Stimulated activated CD4-positive, alpha-beta T cell treated with anti-CD3 and anti-CD28 coated beads, Interleukin-4, amount 100 ng/mL, for 4 hours (primary cell): Measurements from ENCODE around the gene HAS3.
A peak's percentile ranks its signal among the peaks of the same experiment; 100 is the strongest.

Experiments
- DNase-seq, 2 experiments: peaks; one replicate each; pipeline ENCODE4 v3.0.0-alpha.2; 2020

The HAS3 gene

DNA sequence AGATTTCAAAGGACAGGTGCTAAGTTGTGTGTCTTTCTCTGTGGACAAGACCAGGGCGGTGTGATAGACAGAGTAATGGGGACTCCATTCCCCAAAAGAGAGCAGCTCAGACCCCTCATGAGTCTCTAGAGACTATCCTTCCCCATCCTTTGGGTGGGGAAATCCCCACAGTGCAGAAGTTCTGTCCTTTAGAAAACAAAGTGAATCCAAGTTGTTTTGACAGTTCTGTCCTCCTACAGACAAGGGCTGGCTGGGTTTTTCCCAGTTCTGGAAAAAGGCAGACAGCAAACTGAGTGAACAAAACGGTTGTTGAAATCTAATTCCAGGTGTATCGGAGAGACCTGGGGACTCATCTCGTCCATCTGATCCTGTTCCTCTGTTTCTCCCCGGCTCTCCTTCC is 11.0 kb upstream of the HAS3 start:
- DNase-seq = no peak

- no peak for DNase-seq
Observed at GRCh38 chr16:69095193-69095592, 10.3 kb upstream of the HAS3 start.

DNA sequence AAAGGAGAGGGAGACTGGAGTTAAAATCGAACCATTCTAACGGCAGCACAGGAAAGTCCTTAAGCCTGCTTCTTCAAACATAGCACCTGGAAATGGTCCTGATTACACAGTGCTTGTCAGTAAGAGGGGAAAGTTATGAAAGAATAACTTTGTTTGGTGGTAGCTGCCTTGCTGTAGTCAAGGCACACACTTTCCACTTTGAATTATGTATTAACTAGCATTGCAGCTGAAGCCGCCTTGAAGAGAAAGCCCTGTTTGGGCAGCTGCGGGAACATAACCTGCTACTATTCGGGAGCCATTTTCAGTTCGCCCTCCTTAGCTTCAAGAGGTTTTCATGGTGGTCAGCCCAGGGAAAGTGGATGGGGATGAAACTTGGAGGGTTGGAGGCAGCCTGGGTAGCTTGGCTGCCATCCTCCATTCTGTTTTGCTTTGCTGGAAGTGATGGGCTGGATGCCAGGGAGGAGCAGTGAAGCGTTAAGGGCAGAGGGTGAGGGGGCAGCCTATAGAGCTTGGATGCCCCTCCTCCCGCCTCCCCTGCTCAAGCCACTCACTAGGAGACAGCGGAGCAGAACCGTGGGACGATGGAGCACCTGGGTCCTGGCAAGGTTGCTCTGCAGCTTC is 5.3 kb upstream of the HAS3 start:
- no peak for DNase-seq

- no peak for DNase-seq
Observed at GRCh38 chr16:69106491-69107315, 1.2 kb downstream of the HAS3 start.

DNA sequence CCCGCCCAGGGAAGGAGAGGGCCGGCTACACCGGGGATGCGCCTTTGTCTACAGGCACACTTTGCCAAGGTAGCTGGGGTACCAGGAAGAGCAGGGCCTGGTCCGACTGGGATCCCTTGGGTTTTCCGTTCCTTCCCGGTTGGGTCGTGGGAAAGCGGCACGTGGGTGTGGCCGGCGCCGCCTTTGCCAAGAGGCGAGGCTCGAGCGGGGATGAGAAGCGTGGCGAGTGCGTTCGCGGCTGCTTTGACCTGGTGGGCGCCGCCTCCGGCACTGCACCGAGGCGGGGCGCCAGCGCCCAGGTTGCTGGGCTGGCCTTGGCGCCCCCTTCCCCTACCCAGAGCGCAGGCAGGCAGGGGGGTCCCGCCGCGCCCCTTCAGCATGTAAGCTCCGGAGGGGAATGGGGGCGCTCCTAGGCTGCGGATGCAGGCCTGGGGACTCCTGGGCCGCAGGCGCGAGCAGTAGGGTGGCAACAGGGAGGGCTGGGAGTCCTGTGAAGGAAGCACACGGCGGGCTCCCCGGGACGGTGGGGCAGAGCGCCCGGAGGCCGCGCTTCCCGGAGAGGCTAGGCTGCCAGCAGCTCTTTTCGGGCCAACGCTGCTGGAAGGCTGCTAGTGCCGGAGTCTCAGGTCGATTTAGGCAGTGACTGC is 2.0 kb downstream of the HAS3 start:
- no peak for DNase-seq

- DNase-seq = no peak
Observed at GRCh38 chr16:69108064-69108904, 2.8 kb downstream of the HAS3 start.

DNA sequence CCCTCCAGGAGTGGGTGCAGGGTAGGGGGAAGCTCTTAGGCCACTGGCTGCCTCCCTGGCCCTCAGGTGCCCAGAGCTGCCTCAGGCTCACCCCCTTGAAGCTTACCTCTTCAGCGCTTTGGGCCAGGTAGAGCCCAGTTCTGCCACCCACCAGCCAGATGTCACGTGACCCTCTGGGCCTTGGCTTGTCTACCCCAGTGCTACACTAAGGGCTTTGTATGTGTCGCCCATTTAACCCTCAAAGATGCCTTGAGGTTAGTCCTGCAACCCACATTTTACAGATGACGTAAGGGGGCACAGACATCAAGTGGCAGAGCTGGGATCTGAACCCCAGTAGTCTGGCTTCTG is 3.4 kb downstream of the HAS3 start:
- DNase-seq = no peak

DNA sequence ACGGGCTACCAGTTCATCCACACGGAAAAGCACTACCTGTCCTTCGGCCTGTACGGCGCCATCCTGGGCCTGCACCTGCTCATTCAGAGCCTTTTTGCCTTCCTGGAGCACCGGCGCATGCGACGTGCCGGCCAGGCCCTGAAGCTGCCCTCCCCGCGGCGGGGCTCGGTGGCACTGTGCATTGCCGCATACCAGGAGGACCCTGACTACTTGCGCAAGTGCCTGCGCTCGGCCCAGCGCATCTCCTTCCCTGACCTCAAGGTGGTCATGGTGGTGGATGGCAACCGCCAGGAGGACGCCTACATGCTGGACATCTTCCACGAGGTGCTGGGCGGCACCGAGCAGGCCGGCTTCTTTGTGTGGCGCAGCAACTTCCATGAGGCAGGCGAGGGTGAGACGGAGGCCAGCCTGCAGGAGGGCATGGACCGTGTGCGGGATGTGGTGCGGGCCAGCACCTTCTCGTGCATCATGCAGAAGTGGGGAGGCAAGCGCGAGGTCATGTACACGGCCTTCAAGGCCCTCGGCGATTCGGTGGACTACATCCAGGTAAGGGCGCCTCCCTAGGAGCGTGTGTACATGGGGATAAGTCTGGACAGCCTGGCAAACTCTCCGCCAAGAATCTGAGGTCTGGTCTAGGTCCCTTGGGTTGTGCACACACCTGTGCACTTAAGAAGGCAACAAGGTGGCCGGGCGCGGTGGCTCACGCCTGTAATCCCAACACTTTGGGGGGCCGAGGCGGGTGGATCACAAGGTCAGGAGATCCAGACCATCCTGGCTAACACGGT is 4.2 kb downstream of the HAS3 start:
- no peak for DNase-seq

DNA sequence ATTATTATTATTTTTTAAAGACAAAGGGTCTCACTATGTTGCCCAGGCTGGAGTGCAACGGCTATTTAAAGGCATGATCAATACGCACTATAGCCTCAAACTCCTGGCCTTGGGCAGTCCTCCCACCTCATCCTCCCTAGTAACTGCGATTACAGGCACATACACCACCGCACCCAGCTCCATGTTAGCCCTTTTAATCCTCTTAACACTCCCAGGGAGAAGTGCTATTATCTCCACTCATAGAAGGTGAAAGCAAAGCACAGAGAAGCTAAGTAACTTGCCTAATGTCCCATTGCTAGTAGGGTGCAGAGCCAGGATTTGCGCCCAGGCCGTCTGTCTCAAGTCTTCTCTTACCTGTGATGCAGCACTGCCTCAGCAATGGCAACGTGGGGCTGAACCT is 5.0 kb downstream of the HAS3 start:
- no peak for DNase-seq

GRCh38 chr16:69111216-69111875 is 5.9 kb downstream of the HAS3 start:
- DNase-seq = no peak

- no peak for DNase-seq
Observed at GRCh38 chr16:69111876-69112230, 6.4 kb downstream of the HAS3 start.

DNA sequence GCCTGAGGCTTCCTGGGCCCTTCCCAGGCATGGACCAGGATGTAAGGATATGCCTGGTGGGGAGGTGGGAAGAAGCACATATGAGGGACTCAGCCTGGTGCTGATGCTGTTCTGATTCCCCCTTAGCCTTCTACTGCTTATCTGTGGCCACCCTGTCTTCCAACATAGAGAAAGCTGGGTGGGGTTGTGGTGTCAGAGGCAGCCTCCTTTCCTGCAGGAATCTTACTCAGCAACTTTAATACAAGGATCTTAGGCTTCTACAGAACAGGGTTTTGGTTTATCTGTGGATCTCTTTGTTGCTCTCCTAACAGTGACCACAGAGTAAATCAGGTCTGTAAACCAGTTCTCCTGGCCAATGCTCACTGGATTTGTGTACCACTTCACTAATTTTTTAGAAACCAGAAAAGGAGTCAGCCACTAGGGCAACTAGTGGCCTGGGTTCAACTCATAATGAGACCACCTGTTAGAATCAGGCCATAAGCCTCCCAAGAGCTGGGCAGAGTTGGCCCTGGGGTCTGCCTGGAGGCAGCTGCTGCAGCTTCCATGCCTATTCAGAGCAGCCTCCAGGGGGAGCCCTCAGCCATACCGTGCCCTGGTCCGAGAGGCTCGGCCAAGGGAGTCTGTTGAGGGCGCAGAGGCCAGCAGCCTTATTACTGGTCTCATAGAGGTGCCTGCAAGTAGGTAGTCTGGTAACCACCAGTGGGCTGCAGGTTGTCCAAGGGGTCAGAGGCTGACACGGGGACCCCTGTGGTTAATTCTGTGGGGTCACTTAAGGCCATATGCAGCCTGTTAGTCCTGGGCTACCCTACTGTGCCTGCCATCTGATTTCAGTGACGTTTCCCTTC is 7.1 kb downstream of the HAS3 start:
- peak; percentile 29 to 59 for DNase-seq

- DNase-seq = no peak
Observed at GRCh38 chr16:69113216-69113615, 7.8 kb downstream of the HAS3 start.

- DNase-seq = no peak
Observed at GRCh38 chr16:69114346-69114975, 9.0 kb downstream of the HAS3 start.

DNA sequence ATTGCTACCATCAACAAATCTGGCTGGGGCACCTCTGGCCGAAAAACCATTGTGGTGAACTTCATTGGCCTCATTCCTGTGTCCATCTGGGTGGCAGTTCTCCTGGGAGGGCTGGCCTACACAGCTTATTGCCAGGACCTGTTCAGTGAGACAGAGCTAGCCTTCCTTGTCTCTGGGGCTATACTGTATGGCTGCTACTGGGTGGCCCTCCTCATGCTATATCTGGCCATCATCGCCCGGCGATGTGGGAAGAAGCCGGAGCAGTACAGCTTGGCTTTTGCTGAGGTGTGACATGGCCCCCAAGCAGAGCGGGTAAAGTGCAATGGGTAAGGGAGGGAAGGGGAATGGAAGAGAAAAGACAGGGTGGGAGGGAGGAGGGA is 9.5 kb downstream of the HAS3 start:
- DNase-seq = no peak

DNA sequence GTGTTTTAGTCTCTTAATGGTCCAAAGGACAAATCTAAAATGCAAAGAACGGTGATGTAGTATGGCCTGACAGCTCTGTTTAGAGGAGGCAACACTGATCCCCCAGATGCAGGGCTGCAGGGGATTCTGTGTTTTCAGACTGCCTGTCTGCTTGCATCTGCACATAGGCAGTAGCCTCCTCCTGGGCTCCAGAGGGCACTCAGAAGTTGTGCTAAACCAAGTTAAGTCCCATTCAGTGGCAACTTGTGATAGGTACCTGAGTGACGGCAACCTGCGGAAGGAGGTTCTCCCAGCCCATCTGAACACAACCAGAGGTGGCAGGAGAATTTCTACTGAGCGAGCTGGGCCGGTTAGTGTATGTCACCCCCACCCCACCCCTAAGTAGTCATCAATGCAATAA is 9.9 kb downstream of the HAS3 start:
- DNase-seq = no peak

GRCh38 chr16:69115837-69116236 is 10.4 kb downstream of the HAS3 start:
- no peak for DNase-seq

DNA sequence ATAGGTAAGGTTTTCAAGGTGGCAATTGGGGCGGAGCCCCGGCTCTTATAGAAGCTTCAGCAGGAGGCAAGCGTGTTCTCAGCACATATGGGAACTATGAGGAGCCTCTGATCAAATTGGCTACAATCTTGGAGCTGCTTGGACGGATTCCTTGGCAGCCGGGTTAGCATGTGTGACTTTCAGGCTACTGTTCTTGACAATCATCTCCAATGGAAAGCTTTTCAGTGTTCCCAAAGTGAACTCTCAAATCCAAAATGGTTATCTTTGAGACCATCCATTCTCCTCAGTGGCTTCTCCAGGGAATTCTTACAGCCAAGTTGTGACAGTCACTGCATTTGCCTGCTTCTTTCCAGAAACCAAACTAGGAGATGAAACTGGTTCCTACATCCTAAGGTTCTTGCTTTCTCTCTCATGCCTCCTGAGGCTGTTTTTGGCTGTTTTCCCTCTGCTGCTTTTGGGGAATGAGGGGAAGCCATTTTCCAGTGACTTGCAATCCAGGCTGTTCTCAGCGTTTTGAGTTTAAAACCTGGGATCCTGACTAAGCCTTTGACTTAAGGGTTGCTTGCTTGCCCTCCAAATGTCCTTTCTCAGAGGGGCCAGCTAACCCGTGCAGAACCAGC is 10.9 kb downstream of the HAS3 start:
- DNase-seq = no peak

DNA sequence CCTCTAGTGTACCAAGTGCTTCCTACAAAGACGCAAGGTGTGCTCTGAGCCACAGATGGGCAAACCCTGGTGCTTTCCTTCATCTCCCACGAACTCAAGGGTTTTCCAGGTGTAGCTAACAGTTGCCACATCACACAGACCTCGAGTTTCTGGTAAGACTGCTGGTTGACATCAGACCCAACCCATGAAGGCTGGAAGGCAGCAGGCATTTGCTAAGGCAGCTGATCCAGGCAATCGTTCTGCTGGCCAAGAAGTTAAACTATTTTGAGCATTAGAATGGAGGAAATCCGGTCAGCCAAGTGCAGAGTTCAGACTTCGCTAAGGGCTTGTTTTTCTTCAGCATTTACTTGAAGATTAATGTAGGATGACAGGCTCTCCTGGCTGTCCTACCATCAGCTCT is 11.5 kb downstream of the HAS3 start:
- no peak for DNase-seq

GRCh38 chr16:69118468-69118867 is 13.0 kb downstream of the HAS3 start:
- no peak for DNase-seq
